Activated T-helper 9 cell treated with anti-CD3 and anti-CD28 coated beads, Interleukin-2, amount 50 U/mL, for 16 hours (primary cell): ENCODE measurements around the gene OR4D1.
"Not testable (repeated sequence)": the region's sequence is repeated elsewhere in the genome, so short reads cannot be mapped to it uniquely, and the experiment has no call there.

ENCODE experiments used
- DNase-seq: peaks from one replicate; pipeline ENCODE4 v3.0.0-alpha.2; 2020; ENCODE audit warnings: low read depth

Gene OR4D1

DNA sequence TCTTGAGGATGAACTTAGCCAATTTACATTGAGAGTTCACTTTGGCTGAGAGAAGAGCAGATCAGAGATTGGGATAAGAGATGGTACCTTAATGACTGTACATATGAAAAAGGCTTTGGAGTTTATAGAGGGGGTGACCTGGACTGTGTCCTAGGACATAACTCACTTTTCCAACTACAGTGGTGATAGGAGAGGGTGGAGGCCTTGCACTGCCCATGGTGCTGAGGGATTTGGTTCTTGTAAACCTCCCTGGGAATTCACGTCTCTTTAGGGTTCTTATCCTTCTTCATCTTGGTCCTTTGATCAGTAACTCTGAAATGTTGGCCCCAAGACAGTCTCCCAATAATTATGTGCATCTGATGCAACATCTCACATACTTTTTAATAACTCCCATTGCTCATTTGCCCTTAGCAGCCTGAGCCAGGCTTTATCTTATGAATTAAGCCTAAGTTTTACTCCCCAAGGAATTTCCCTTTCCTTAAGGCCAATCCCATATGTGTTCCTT lies at the start of gene OR4D1:
Gene OR4D1 (plus strand): TSS at position 455 of the 505 bp plus-strand sequence. CDS start 6,770 bp downstream, outside the sequence.
- DNase-seq = no peak

DNA sequence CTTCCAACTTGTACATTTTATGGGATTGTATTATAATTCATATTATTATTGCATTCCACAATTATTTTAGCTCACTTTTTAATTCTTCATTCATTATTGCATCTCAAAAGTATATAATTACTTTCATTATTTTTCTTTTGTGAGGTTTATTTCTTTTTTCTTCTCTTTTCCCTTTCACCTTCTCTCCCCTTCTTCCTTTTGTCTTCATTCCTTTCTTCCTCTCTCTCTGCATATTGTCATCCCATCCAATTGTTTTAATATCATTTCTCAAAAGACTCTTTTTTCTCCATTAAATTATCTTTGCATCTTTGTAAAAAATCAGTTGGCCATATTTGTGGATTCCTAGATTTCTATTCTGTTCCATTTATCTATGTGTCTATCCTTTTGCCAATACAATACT lies 47.7 kb upstream of the OR4D1 start:
- DNase-seq = no peak

DNA sequence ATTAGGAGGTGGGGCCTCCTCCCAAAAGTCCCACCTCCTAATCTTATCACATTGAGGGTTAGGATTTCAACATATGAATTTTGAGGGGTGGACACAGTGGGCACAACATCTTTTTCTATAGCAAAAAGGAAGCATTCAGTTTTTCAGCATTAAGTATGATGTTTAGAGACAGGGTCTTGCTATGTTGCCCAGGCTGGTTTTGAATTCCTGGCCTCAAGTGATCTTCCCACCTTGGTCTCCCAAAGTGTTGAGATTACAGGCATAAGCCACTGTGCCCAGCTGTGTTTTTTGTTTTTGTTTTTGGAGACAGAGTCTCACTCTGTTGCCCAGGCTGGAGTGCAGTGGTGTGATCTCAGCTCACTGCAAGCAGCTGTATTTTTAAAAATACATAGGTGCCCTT lies 46.3 kb upstream of the OR4D1 start:
- not testable (repeated sequence) for DNase-seq

DNA sequence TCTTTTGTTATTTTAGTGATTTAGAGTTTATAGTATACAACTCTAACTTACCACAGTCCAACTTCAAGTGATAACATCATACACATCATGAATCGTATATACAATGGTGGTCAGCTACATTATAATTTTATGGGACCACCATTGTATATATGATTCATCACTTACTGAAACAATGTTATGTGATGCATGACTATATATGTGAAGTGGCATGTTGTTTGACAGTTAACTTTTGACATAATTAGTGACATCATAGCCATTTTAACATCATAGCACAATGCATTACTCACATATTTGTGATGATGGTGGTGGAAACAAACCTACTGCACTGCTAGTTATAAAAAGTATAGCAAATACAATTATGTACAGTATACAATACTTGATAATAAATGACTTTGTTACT lies 43.1 kb upstream of the OR4D1 start:
- DNase-seq = no peak

DNA sequence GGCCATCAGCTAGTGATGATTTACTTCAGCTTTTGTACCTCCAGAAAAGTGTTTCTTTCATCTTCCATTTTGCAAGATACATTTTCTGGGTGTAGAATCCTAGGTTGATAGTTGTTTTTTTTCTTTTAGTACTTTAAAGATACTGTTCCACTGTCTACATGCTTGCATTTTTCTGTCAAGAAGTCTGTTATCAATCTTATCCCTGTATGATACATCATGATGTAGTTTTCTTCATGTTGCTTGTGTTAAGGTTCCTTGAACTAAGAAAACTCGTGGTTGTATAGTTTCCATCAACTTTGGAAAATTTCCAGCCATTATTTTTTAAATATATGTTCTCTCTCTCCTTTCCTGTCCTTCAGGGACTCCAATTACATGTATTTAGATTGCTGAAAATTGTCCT lies 40.9 kb upstream of the OR4D1 start:
- DNase-seq = no peak

DNA sequence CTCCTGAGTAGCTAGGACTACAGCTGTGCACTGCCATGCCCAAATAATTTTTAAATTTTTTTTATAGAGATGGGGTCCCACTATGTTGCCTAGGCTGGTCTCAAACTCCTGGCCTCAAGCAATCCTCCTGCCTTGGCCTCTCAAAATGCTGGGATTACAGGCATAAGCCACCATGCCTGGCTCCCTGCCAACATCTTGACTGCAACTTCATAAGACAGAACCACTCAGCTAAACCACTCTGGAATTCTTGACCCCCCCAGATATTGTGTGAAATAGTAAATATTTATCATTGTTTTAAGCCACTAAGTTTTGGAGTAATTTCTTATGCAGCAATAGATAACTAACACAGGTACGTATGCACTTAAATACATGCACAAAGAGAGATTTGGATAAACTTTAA lies 39.0 kb upstream of the OR4D1 start:
- no peak for DNase-seq

DNA sequence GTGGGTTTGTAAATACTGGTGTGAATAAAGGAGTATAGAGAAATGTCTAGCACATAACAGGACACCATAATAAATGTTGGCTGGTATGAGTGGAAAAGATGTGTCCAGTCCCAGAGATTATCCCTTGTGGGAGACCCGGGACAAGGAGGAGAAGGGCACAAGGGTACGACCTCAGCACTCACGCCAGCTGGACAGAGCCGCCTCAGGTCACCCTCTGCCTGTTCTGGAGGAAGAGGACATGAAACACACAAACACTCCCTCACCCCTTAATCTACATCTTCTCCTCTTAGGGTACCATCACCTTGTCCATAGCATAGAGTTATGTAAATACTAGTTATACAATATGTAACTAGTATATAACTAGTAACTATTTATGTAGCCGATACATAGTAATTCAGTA lies 38.2 kb upstream of the OR4D1 start:
- no peak for DNase-seq

DNA sequence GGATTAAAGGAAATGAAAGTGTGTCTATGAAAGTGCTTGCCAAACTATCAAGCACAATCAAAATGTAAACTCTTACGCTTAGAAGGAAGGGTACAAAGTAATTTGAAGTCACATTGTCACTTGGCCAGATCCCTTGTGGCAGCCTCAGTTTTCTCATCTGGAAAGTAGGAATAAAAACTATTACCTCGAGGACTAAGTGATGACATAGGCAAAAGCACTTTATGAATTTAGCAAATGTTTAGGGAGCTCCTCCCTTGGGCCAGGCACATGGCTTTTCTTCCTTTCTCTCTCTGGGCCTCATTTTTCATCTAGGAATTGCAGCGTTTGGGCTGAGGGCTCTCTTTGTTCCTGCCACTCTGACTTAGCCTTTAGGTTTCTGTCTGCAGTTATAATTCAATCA lies 36.5 kb upstream of the OR4D1 start:
- no peak for DNase-seq

DNA sequence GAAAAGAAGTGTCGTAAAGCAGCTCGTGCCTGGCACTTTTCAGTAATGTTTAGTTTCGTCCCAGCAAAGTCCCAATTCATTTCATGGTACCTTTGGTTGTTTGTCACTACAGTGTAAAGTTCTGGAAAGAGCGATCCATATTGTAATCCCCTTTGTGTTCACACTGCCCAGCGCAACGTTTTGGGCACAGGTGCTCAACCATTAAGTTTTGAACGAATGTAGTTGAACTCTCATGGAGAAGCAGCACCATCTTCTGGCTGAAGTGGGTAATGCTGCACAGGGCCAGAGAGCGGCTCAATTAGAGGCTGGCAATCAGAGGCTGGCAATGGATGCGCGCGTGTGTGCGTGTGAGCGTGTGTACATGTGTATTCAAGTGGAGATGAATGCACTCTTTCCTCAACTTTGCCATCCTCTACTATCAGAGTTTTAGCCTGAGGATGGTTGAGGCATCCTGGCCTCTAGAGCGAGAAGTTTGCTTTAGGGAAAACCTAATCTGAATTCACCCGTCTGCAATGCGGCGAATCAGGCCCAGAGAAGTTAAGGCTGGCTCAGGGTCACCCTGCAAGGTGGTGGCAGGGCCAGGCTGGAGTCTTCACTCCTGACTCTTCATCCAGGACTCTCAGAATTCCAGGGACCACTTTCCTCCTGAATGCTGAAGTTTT lies 35.1 kb upstream of the OR4D1 start:
- peak; percentile 69 for DNase-seq

DNA sequence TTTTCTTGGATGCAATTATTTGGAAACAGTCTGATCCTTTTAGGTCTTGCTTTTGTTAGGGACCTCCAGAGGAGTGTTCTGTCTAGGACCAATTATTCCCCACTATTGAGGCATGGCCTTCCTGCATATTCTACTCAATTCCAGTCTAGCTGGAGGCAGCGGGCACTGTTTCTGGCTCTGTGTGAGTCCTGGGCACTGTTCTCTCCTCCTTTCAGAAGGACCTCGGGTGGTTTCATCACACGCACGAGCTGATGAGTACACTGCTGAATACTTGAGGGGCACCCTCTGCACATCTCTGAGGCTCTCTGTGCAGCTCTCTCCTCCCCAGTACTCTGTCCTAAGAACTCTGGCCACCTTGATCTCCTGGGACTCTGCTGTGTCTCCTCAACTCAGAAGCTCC lies 34.2 kb upstream of the OR4D1 start:
- DNase-seq = no peak

DNA sequence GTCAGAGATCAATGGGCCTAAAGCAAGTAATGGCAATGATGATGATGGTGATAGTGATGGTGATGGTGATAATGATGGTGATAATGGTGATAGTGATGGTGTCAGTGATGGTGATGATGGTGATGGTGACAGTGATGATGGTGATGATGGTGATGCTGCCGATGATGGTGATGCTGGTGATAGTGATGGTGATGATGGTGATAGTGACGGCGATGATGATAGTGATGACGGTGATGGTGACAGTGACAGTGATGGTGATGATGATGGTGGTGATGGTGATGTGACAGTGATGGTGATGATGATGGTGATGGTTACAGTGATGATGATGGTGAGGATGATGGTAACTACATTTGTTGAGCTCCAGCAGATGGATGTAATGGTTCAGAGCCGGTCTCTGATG lies 30.8 kb upstream of the OR4D1 start:
- DNase-seq = no peak

DNA sequence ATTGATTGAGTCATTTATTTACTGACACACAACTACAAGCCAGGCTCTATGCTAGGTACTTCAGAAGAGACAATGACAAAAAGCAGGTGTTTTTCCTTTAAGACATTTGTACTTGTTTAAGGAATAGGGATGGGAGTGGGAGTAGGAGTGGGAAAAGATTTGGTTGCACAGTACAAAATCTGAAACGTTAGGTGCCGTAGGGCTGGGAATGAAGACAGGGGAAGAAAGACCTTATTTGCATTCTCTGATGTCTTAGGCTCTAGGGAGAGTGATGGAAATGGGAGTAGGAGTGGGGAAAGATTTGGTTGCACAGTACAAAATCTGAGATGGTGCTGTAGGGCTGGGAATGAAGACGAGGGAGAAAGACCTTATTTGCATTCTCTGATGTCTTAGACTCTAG lies 28.7 kb upstream of the OR4D1 start:
- DNase-seq = no peak

DNA sequence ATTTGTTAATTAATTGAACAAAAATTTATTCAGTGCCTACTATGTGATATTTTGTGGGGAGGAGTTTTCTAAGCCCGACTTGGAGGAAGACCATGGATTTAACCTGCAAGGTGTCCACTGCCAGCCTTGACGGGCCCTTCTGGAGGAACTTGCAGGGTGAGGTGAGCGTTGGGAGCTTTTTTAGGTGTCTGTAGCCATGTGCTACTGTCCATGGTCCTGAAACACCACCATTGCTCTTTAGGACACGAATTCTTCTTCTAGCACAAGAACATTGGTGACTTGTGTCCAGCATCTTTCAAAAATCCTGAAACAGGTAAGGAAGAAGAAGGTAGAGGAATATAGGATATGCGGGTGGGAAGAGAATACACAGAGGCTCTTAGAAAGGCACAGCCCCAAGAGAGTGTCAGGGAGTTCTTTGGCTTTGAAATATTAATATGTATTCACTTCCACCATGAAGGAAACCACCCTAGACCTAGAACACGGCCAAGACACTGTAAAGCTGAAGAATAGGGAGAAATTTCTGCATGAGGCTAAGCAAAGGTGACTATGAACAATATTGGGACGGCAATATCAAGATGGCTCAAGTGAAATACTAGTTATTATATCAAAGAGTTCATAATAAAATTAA lies 27.9 kb upstream of the OR4D1 start:
- no peak for DNase-seq

DNA sequence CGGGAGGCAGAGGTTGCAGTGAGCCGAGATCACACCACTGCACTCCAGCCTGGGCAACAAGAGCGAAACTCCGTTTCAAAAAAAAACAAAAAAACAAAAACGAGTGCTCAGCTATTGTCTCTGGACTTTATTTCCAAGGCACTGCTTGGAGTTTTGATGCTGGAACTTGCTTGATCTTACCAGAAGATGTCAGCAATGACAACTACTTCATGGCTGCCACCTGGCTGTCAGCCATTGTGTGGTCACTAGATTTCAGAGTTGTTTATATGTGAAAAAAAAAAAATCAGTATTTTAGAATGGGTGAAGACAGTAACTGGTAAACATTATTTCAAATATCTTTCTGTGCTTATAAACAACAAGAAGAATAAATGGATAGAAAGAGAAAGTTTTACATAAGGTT lies 26.3 kb upstream of the OR4D1 start:
- no peak for DNase-seq

DNA sequence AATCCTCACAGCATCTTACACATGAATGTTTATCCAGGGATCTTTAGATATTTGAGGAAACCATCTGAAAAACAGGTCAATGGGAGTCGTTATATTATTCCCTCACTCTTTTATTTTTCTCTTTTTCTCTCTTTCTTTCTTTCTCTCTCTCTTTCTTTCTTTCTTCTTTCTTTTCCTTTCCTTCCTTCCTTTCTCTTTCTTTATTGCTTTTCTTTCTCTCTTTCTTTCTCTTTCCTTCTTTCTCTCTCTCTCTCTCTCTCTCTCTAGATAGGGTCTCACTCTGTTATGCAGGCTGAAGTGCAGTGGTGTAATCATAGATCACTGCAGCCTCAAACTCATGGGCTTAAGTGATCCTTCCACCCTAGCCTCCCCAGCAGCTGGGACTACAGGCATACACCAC lies 20.3 kb upstream of the OR4D1 start:
- no peak for DNase-seq

DNA sequence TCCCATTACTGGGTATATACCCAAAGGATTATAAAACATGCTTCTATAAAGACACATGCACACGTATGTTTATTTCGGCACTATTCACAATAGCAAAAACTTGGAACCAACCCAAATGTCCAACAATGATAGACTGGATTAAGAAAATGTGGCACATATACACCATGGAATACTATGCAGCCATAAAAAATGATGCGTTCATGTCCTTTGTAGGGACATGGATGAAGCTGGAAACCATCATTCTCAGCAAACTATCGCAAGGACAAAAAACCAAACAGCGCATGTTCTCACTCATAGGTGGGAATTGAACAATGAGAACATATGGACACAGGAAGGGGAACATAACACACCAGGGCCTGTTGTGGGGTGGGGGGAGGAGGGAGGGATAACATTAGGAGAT lies 15.5 kb upstream of the OR4D1 start:
- DNase-seq = not testable (repeated sequence)

DNA sequence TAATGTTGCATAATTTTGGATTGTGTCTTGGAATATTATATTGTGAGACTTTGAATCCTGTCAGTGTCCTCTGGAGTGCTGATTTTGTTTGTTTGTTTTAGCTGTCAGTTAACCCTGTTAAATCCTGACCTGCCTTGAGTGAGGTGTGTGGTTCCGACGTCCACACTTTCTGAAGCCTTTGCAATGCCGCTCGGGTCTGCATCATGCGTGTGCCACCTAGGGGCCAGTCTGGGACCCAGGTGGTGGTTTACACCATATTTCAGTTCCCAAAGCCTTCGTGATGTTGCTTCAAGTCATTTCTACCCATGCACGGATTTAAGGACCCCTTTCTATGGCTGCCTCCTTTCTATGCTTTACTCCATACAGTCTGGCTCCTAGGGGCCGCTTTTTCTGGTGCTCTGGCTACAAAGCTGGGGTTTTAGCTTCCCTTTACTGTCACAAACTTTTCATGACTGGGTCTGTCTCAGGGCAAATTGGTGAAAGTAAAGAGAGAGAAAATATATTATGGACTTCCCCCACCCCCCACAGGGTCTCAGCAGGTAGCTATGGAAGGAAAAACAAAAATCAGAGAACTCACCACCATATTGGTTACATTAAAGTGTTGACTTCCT lies 11.4 kb upstream of the OR4D1 start:
- no peak for DNase-seq

DNA sequence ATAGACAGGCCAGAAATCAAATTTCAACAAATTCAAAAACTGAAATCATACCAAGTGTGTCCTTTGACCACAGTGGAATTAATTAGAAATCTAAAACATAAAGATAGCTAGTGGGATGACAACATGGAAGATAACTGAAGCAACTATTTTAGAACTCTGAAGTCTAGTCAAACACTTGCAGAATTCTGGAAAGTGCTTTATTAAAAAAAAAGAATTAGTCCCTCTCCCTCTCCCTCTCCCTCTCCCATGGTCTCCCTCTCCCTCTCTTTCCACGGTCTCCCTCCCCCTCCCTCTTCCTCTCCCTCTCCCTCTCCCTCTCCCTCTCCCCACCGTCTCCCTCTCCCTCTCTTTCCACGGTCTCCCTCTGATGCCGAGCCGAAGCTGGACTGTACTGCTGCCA lies 6.7 kb upstream of the OR4D1 start:
- DNase-seq = no peak

DNA sequence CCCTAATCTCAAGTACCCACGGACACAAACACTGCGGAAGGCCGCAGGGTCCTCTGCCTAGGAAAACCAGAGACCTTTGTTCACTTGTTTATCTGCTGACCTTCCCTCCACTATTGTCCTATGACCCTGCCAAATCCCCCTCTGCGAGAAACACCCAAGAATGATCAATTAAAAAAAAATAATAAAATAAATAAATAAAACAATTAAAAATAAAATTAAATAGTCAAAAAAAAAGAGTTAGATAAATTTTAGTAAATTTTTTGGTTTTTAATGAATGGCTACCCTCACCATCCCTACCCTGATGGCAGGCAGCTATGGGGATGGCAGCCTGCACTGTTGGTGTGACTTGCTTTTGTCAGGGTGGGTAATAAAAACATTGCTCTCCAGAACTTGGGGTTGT lies 4.8 kb upstream of the OR4D1 start:
- not testable (repeated sequence) for DNase-seq

DNA sequence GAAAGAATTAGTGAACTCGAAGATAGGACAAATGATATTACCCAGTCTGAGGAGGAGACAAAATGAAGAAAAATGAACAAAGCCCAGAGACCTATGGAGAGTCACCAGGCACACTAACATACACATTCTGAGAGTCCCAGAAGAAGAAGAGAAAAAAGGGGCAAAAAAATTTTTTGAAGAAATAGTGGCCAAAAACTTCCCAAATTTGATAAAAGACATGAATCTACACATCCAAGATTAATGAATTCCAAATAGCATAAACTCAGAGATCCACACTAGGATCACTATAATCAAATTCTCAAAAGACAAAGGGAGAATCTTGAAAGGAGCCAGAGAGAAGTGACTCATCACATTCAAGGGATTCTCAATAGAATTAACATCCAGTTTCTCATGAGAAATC lies 3.4 kb upstream of the OR4D1 start:
- no peak for DNase-seq

DNA sequence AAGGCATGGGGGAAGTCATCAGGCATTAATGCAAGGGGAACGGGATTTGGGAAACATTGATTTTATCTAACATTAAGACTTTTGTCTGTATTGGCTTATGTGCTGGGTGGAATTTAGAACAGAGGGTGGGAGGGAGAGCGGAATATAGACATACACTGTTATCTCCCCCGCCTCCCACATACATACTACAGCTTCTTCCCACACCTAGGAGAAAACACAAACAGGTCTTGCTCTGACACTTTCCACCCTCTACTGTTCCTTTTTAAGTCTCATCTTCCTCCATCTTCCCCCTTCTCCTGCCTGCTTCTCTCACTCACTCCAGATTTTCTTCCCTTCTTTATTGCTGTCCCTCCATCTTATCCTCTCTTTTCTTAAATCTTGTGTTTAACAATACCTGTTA lies 425 bp downstream of the OR4D1 start:
- DNase-seq = no peak

DNA sequence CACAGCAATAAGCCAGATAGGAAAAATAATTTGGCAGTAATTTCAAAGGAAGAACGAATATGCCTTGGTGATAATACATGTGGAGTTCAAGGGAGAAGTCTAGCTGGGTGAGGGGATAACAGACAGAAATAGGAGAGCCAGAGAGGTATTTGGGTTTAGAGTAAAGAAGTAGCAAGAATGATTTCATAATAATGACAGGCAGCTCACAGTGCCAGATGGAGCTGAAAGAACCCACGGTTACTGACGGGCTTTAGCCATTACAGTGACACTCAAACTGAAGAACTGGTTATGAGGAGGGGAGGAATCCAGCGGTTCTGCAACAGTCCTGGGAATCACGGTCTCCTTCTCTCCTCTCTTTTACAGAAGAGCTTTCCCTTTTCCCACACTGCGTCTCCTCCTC lies 2.2 kb downstream of the OR4D1 start:
- DNase-seq = no peak

DNA sequence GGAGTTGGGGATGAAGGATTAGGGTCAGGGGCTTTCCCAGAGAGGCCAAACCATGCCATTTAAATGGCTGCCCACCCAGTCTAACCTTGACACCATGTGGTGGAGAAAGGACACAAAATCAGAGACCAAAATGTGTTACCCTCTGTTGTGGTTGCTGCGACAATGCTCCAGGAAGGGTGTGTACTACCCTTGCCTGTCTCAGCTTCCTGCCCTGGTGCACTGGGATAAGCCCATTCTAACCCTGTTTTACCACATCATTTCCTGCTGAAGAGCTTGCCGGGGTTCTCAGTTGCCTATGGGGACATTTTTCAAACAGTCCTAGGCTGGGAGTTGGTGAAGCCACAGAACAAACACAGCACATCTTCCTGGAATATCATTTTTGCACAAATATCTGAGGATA lies 4.9 kb downstream of the OR4D1 start:
- DNase-seq = peak; percentile 11

DNA sequence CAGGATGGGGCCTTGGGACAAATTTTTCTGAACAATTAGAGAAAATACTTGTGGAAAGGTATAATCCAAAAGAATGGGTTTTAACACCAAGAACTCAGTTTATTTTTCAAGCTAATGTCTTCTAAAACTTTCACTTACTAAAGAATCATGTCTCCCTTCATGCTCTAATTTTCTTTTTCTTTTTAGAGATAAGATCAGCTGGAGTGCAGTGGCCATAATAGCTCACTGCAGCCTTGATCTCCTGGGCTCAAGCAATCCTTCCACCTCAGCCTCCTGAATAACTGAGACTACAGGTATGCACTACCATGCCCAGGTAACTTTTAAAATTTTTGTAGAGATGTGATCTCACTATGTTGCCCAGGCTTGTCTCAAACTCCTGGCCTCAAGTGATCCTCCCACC lies 5.5 kb downstream of the OR4D1 start:
- no peak for DNase-seq
